Measurements from ENCODE around the gene VAV2. TPM values are rescaled to one million over a fixed set of nuclear protein-coding genes. Genes with fewer than 3 reads are reported as not detected.
A peak's percentile ranks its signal among the peaks of the same experiment; 100 is the strongest.

Gene VAV2
- total and polyA plus RNA-seq, 8 donors: 25.3 to 44.1 (median 35.5) TPM

- H3K4me1 ChIP-seq: peaks cover 3 to 21% of the 10 kb centered on the region in 2 donors
- H3K4me3 ChIP-seq: no peak overlapping the region
- no peaks in the 10 kb centered on the region for H3K36me3 ChIP-seq
- intact Hi-C loops (cut with DNase I): no loop called here
- H3K27me3 ChIP-seq: no peaks in the 10 kb centered on the region
- TF ChIP-seq CTCF (IDR thresholded peaks at IDR 0.05): no peak
- no peaks in the 10 kb centered on the region for H3K9me3 ChIP-seq
- peak; percentile 53 for ATAC-seq
- no peak overlapping the region for H3K27ac ChIP-seq
- DNase-seq: peak in 1 of 4 donors; percentile 46
Measured at GRCh38 chr9:133874060-133874657, 118.0 kb downstream of the VAV2 start.

- H3K4me1 ChIP-seq: peaks cover 3 to 21% of the 10 kb centered on the region in 2 donors
- H3K27ac ChIP-seq: no peak overlapping the region
- DNase-seq (no peak), ATAC-seq (no peak)
- H3K4me3 ChIP-seq: no peak overlapping the region
- H3K36me3 ChIP-seq: no peaks in the 10 kb centered on the region
- no peak for TF ChIP-seq CTCF (IDR thresholded peaks at IDR 0.05)
- H3K9me3 ChIP-seq: no peaks in the 10 kb centered on the region
- no peaks in the 10 kb centered on the region for H3K27me3 ChIP-seq
- intact Hi-C loops (cut with DNase I): no loop called here
Measured at GRCh38 chr9:133873461-133873891, 118.6 kb downstream of the VAV2 start.

GRCh38 chr9:133873009-133873408 is 119.1 kb downstream of the VAV2 start:
- intact Hi-C loops (cut with DNase I): no loop called here
- Histone ChIP-seq H3K9me3 (no peaks in the 10 kb centered on the region), H3K36me3 (no peaks in the 10 kb centered on the region), H3K27ac (no peak overlapping the region), H3K4me1 (peaks cover 3 to 21% of the 10 kb centered on the region in 2 donors), H3K27me3 (no peaks in the 10 kb centered on the region), H3K4me3 (no peak overlapping the region)
- no peak for ATAC-seq
- DNase-seq: no peak
- no peak for TF ChIP-seq CTCF (IDR thresholded peaks at IDR 0.05)

GRCh38 chr9:133870598-133871595 is 121.2 kb downstream of the VAV2 start:
- Histone ChIP-seq H3K9me3 (no peaks in the 10 kb centered on the region), H3K4me3 (no peak overlapping the region), H3K27me3 (no peaks in the 10 kb centered on the region), H3K4me1 (peaks cover 3 to 21% of the 10 kb centered on the region in 2 donors), H3K36me3 (no peaks in the 10 kb centered on the region), H3K27ac (no peak overlapping the region)
- DNase-seq (no peak), ATAC-seq (no peak)
- no peak for TF ChIP-seq CTCF (IDR thresholded peaks at IDR 0.05)
- intact Hi-C loops (cut with DNase I): no loop called here

Data from left lung (tissue), 10 donors.